HL-60 (cell line): Measurements from ENCODE around the gene NPTXR.

Experiments
- DNase-seq, 2 experiments: peaks; one replicate each; pipeline ENCODE4 v3.0.0-alpha.2; 2010 to 2020; ENCODE audit warnings: low read depth in 1 of 2, low spot score in 1 of 2
- H3K27ac ChIP-seq: fragments of 250-450 bp; sonication (Bioruptor Pico); replicated peaks from 2 replicates; pipeline ENCODE4 v1.5.1; 2020; ENCODE audit warnings: mild to moderate bottlenecking, moderate library complexity
- H3K27me3 ChIP-seq: fragments of 250-450 bp; sonication (Bioruptor Pico); 2 replicates; pipeline ENCODE4 v1.5.1; 2021; ENCODE audit warnings: mild to moderate bottlenecking, moderate library complexity; ENCODE audit not compliant: insufficient read depth, poor library complexity, severe bottlenecking
- H3K4me3 ChIP-seq: replicated peaks from 2 replicates; pipeline ENCODE4 v1.5.1; 2011; ENCODE audit warnings: mild to moderate bottlenecking, control low read depth, low read length; ENCODE audit not compliant: insufficient read depth
- GABPA ChIP-seq: IDR thresholded peaks from 2 replicates; pipeline ENCODE4 v1.6.1; 2012; ENCODE audit warnings: low read depth
- POLR2AphosphoS5 ChIP-seq: IDR thresholded peaks from 2 replicates; pipeline ENCODE4 v1.6.1; 2012; ENCODE audit warnings: low read depth
- SPI1 ChIP-seq: IDR thresholded peaks from 2 replicates; pipeline ENCODE4 v1.6.1; 2012; ENCODE audit warnings: low read depth, mild to moderate bottlenecking, borderline replicate concordance
- TF ChIP-seq, protein P1 (sequence below): IDR thresholded peaks from 2 replicates; pipeline ENCODE4 v1.6.1; 2012; ENCODE audit warnings: low read depth; ENCODE audit not compliant: insufficient replicate concordance
- TF ChIP-seq, protein P2 (sequence below): IDR thresholded peaks from one replicate; pipeline ENCODE4 v1.5.1; 2011; ENCODE audit warnings: low read length, control low read depth, inconsistent platforms; ENCODE audit not compliant: insufficient read depth

NPTXR gene

DNA sequence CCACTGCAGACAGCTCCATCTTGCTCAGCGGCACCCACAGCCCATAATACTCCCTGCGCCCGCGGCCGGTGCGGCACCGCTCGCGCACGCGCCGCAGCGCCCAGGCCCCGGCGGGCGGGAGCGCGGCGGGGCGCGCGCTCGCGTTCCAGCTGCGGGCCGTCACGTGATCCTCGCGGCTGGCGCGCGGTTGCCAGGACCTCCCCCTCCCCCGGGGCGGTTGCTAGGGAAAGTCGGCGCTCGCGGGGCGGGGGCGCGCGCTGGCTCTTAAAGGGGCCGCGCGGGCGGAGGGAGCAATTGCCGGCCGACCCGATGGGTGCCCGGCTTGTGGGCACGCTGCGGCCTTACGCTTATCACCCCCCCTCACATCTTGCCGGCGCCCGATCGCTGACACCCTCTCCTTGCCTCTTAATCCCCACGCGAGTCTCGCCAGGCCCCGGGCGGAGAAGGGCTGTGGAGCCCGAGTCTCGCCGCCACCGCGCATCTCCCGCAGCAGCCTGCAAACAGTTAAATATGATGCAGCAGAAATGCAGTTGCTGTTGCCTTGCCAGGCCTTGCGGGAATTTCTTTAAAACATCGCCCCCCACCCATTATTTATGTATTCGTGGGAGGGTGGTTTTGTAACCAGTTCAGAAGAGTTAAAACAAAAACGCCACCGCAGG, 28.5 kb upstream of the NPTXR start, which contains the start of gene CBX6:
CBX6 (minus strand) TSS at position 45 of the 659 bp plus-strand sequence; CDS start at position 19, 26 bp downstream.
- DNase-seq = peak; percentile 84 to 87
- Histone ChIP-seq H3K27ac (peak within 1 kb of the TSS; percentile 53), H3K4me3 (peak within 1 kb of the TSS; percentile 72), H3K27me3 (peaks cover 13% of the 10 kb centered on the region)
- TF ChIP-seq, protein P1, sequence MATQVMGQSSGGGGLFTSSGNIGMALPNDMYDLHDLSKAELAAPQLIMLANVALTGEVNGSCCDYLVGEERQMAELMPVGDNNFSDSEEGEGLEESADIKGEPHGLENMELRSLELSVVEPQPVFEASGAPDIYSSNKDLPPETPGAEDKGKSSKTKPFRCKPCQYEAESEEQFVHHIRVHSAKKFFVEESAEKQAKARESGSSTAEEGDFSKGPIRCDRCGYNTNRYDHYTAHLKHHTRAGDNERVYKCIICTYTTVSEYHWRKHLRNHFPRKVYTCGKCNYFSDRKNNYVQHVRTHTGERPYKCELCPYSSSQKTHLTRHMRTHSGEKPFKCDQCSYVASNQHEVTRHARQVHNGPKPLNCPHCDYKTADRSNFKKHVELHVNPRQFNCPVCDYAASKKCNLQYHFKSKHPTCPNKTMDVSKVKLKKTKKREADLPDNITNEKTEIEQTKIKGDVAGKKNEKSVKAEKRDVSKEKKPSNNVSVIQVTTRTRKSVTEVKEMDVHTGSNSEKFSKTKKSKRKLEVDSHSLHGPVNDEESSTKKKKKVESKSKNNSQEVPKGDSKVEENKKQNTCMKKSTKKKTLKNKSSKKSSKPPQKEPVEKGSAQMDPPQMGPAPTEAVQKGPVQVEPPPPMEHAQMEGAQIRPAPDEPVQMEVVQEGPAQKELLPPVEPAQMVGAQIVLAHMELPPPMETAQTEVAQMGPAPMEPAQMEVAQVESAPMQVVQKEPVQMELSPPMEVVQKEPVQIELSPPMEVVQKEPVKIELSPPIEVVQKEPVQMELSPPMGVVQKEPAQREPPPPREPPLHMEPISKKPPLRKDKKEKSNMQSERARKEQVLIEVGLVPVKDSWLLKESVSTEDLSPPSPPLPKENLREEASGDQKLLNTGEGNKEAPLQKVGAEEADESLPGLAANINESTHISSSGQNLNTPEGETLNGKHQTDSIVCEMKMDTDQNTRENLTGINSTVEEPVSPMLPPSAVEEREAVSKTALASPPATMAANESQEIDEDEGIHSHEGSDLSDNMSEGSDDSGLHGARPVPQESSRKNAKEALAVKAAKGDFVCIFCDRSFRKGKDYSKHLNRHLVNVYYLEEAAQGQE = no peak
- no peak for TF ChIP-seq GABPA
- TF ChIP-seq POLR2AphosphoS5 = peak; percentile 33; the same call in 1 of the 2 replicates

DNA sequence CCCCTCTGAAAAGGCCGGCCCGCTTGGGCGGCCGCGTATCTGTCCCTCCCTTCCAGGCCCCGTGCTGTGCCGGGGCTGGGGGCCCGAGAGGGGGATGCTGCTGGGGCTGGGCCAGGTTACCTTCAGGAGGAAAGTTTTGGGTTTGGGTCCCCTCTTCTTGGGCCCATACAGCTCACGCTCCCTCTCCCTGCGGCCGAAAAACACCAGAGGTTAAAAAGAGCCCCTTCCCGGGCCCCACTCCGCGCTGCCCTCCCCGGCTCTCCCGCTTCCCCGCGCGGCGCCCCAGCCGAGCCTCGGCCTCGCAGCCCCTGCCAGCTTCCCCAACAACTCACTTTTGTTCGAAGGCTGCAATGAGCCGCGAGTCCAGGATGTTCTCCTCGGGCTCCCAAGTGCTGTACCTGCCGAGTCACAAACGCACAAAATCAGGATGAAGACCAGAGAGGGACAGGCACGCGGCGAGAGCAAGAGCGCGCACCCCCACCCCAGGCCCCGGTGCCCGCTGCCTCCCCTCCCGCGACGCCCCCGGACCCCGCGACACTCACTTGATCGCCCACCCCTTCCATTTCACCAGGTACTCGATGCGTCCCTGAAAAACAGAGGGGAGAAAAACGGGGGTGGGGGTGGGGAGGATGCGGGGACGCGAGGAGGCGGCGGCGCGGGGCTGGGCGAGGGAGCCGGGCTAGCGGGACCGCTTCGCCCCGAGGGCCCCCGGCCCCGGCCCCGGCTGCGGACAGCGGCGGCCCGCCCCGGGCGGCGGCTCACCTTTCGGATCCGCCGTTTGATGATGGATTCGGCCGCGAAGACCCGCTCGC, 27.7 kb upstream of the NPTXR start:
- TF ChIP-seq, protein P2, sequence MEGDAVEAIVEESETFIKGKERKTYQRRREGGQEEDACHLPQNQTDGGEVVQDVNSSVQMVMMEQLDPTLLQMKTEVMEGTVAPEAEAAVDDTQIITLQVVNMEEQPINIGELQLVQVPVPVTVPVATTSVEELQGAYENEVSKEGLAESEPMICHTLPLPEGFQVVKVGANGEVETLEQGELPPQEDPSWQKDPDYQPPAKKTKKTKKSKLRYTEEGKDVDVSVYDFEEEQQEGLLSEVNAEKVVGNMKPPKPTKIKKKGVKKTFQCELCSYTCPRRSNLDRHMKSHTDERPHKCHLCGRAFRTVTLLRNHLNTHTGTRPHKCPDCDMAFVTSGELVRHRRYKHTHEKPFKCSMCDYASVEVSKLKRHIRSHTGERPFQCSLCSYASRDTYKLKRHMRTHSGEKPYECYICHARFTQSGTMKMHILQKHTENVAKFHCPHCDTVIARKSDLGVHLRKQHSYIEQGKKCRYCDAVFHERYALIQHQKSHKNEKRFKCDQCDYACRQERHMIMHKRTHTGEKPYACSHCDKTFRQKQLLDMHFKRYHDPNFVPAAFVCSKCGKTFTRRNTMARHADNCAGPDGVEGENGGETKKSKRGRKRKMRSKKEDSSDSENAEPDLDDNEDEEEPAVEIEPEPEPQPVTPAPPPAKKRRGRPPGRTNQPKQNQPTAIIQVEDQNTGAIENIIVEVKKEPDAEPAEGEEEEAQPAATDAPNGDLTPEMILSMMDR = no peak
- TF ChIP-seq GABPA = no peak
- TF ChIP-seq POLR2AphosphoS5 = no peak
- no peak for TF ChIP-seq SPI1
- TF ChIP-seq, protein P1 = no peak
- DNase-seq = peak in 1 of 2 experiments; percentile 40
- Histone ChIP-seq H3K27ac (peak overlapping the region; percentile 53), H3K27me3 (peaks cover 13% of the 10 kb centered on the region), H3K4me3 (peak overlapping the region; percentile 72)

DNA sequence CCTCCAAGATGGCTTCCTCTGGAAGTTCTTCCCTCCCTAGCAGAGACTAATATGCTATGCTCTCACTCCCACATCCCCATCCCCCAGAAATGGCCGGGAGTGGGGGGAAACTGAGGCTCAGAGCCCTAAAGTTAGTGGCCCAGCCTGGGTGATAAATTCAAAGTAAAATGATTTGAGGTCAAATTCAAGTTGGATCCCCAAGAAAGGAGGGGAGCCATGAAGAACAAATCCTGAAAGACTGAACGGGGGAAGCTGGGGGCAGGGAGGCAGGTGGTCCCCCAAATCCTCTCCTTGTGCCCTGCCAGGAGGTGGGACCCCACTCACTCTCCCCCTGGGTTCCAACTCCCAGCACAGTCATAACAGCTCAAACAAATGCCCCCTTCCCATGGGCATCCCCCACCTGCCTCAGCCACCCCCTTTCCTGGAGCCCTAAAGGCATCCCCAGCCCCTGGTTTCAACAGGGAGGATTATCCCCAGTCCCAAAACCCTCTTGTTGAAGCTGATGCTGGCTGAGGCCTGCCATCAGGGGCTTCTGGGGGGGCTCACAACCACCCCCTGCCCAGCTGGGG, 27.0 kb upstream of the NPTXR start:
- DNase-seq = no peak
- Histone ChIP-seq H3K27ac (peak overlapping the region; percentile 53), H3K27me3 (peaks cover 8% of the 10 kb centered on the region), H3K4me3 (peak overlapping the region; percentile 72)
- TF ChIP-seq, protein P1 = no peak
- TF ChIP-seq GABPA (no peak), SPI1 (no peak), POLR2AphosphoS5 (no peak)
- TF ChIP-seq, protein P2 = no peak
